ENCODE results near the gene ADM.

Gene ADM

GRCh38 chr11:10274726-10275125, 30.1 kb upstream of the ADM start:
- DNase-seq (ENCODE audit: insufficient read length) (no peak), FAIRE-seq (no peak)
- no peak for TF ChIP-seq POLR2A (IDR thresholded peaks at IDR 0.05; ENCODE audit: low read depth, low read length)
- TF ChIP-seq TAF1 (IDR thresholded peaks at IDR 0.05; ENCODE audit: borderline replicate concordance, low read depth, low read length): no peak
- no peak for TF ChIP-seq POLR2AphosphoS5 (IDR thresholded peaks at IDR 0.05; ENCODE audit: low read depth, low read length)

DNA sequence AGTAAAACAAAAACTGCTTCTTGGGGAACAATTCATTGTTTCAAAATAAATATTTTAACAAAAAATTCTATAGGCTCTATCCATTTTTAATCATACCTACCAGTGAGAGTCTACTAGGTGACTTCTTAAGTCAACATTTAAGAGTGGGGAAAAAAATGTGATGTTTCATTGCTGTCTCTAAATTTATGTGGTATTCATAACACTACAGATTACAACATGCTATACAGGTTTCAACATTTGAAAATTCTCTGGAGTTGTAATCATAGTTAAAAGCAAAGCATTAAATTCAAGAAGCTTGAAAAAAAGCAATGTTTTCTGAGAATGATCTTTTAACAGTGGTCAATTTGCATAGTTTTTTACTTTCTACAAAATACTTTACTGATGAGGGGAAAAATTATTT, 29.2 kb upstream of the ADM start:
- TF ChIP-seq POLR2A (IDR thresholded peaks at IDR 0.05; ENCODE audit: low read depth, low read length) (no peak), TAF1 (IDR thresholded peaks at IDR 0.05; ENCODE audit: borderline replicate concordance, low read depth, low read length) (no peak), POLR2AphosphoS5 (IDR thresholded peaks at IDR 0.05; ENCODE audit: low read depth, low read length) (no peak)
- FAIRE-seq: no peak
- DNase-seq (ENCODE audit: insufficient read length): no peak

DNA sequence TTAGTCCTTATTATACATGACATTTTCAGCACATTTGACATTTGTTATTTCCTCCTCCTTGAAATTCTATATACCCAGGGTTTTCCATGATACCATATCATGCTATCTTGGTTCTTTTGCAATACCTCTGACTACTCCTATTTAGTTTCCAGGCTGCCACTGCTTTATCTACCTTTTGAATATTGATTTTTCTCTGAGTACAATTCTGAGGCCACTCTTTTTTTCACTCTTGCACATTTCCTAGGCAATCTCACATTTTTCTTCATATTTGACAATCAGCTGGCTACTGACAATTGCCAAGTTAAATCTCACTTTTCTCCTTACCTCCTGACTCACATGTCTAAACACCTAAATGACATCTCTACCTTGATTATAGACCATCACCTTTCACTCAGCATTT, 22.8 kb upstream of the ADM start:
- no peak for DNase-seq (ENCODE audit: insufficient read length)
- TF ChIP-seq POLR2AphosphoS5 (IDR thresholded peaks at IDR 0.05; ENCODE audit: low read depth, low read length): no peak
- no peak for TF ChIP-seq POLR2A (IDR thresholded peaks at IDR 0.05; ENCODE audit: low read depth, low read length)
- no peak for TF ChIP-seq TAF1 (IDR thresholded peaks at IDR 0.05; ENCODE audit: borderline replicate concordance, low read depth, low read length)
- FAIRE-seq: no peak

DNA sequence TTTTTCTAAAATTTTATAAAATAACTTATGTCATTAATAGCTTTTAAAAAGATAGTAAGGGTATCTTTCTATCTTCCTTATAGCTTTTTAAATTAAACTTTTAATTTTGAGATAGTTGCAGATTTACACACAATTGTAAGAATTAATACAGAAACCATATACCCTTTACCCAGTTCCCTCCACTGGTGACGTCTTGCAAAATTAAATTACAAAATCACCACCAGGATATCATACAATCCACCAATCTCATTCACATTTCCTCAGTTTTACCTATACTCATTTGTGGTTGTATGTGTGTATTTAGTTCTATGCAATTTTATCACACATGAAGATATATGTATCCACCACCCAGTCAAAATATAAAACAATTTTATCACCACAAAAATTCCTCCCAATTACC, 20.9 kb upstream of the ADM start:
- TF ChIP-seq TAF1 (IDR thresholded peaks at IDR 0.05; ENCODE audit: borderline replicate concordance, low read depth, low read length): no peak
- TF ChIP-seq POLR2AphosphoS5 (IDR thresholded peaks at IDR 0.05; ENCODE audit: low read depth, low read length): no peak
- no peak for TF ChIP-seq POLR2A (IDR thresholded peaks at IDR 0.05; ENCODE audit: low read depth, low read length)
- no peak for FAIRE-seq
- no peak for DNase-seq (ENCODE audit: insufficient read length)

- FAIRE-seq: no peak
- TF ChIP-seq POLR2AphosphoS5 (IDR thresholded peaks at IDR 0.05; ENCODE audit: low read depth, low read length) (no peak), POLR2A (IDR thresholded peaks at IDR 0.05; ENCODE audit: low read depth, low read length) (no peak), TAF1 (IDR thresholded peaks at IDR 0.05; ENCODE audit: borderline replicate concordance, low read depth, low read length) (no peak)
- DNase-seq (ENCODE audit: insufficient read length): no peak
These were observed 19.6 kb upstream of the ADM start for GRCh38 chr11:10285148-10285802.

DNA sequence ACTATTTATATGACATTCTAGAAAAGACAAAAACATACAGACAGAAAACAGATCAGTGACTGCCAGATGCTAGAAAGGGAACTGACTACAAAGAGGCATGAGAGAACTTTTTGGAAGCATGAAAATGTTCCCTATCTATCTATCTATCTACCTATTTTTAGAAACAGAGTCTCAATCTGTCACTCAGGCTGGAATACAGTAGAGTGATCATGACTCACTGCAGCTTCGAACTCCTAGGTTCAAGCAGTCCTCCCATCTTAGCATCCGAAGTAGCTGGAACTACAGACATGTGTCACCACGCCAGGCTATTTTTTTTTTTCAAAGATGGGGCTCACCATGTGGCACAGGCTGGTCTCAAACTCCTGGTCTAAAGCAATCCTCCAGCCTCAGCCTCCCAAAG, 17.7 kb upstream of the ADM start:
- TF ChIP-seq POLR2A (IDR thresholded peaks at IDR 0.05; ENCODE audit: low read depth, low read length): no peak
- no peak for TF ChIP-seq TAF1 (IDR thresholded peaks at IDR 0.05; ENCODE audit: borderline replicate concordance, low read depth, low read length)
- TF ChIP-seq POLR2AphosphoS5 (IDR thresholded peaks at IDR 0.05; ENCODE audit: low read depth, low read length): no peak
- DNase-seq (ENCODE audit: insufficient read length) (no peak), FAIRE-seq (peak; percentile 5)

GRCh38 chr11:10287766-10288715, 16.8 kb upstream of the ADM start:
- FAIRE-seq (no peak), DNase-seq (ENCODE audit: insufficient read length) (no peak)
- TF ChIP-seq POLR2AphosphoS5 (IDR thresholded peaks at IDR 0.05; ENCODE audit: low read depth, low read length) (no peak), POLR2A (IDR thresholded peaks at IDR 0.05; ENCODE audit: low read depth, low read length) (no peak), TAF1 (IDR thresholded peaks at IDR 0.05; ENCODE audit: borderline replicate concordance, low read depth, low read length) (no peak)

DNA sequence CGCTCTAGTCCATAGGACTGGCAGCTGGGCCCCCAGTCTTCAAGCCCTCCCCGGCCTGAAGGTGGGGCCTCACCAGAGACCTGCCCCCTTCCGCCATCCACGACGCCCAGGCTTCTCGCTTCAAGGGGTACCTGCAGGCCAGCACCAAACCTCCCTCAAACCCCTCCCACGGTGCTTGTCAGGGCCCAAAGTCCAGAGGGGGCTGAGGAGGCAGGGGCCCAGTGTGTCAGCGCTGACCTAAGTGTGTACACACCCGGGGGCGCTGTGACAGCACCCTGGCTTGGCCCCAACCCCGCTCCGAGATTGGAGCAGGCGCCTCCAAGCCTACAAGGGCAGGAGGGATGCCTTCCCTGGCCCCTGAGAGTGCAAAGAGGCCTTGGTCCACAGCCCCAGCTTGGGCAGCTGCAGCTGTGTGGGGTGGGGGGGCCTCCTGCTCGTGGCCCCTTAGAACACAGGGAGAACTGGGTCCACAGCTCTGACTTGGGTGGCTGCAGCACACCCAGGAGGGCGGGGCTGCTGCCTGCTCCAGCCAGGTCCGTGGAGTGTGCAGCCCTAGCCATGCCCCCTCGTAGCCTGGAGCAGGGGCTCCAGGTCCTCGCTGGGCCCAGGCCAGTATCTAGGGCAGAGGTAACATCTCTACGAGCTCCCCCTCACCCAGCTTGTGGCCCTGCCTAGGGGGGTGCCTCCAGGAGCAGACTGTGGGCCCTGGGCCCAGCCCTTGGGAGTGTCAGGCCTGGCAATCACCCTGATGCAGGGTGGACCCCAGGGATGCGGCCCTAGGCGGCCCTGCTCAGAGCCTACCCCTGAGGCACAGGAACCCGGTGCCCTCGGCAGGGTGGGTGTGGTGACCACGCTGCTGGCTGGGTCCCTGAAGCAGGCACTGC, 15.8 kb upstream of the ADM start:
- TF ChIP-seq POLR2AphosphoS5 (IDR thresholded peaks at IDR 0.05; ENCODE audit: low read depth, low read length) (no peak), TAF1 (IDR thresholded peaks at IDR 0.05; ENCODE audit: borderline replicate concordance, low read depth, low read length) (no peak), POLR2A (IDR thresholded peaks at IDR 0.05; ENCODE audit: low read depth, low read length) (no peak)
- no peak for FAIRE-seq
- no peak for DNase-seq (ENCODE audit: insufficient read length)

DNA sequence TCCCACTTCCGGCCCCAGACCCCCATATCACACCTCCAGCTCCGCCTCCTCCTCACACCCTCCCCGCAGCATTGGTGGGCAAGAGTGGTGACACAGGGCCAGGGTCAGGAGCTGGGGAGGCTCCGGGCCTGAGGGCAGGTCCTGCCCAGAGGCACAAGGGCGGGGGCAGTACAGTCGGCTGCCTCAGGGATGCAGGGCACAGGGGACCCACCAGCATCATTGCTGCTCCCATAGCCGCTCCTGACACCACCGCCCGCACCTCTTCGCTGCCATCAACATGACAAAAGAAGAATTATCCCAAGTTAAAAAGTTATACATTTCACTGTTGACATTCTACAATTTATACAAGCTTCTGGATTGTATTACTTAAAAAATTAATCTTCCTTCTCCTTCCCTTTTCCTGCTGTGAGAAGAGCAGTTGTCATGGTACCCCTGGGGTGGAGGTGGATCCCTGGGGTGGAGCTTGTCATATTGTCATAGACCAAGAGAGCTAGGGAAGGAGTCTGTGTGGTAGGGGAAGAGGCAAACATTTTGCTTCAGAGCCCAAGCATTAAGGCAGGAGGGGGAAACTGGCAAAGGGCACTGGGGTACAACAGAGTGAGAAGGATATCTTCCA, 15.0 kb upstream of the ADM start:
- DNase-seq (ENCODE audit: insufficient read length): no peak
- no peak for FAIRE-seq
- TF ChIP-seq POLR2A (IDR thresholded peaks at IDR 0.05; ENCODE audit: low read depth, low read length): no peak
- TF ChIP-seq TAF1 (IDR thresholded peaks at IDR 0.05; ENCODE audit: borderline replicate concordance, low read depth, low read length): no peak
- TF ChIP-seq POLR2AphosphoS5 (IDR thresholded peaks at IDR 0.05; ENCODE audit: low read depth, low read length): no peak

DNA sequence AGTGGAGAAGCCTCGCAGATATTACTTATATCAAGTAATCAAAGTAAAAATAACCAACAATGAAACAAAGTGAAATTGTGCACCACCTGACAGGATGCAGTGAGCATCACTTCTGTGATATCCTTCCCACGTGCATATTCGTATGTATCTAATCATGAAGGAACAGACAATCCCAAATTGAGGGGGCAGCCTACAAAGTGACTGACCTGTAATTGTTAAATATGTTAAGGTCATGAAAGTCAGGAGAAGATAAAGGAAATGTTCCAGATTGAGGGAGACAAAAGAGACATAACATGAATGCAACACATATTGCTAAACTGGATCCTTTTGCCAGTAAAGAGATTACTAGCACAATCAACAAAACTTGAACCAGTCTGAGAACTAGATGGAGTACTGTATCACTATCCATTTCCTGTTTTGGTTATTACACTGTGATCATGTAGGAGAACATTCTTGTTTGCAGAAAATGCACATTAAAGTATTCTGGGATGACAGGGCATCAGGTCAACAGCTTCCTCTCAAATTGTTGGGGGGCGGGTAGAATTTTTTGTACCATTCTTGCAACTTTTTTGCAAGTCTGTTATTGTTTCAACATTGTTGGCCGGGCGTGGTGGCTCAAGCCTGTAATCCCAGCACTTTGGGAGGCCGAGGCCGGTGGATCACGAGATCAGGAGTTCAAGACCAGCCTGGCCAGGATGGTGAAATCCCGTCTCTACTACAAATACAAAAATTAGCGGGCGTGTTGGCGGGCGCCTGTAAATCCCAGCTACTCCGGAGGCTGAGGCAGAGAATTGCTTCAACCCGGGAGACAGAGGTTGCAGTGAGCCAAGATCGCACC, 12.9 kb upstream of the ADM start:
- no peak for DNase-seq (ENCODE audit: insufficient read length)

More for the DNA sequence above, 12.9 kb upstream of the ADM start:
- no peak for TF ChIP-seq POLR2AphosphoS5 (IDR thresholded peaks at IDR 0.05; ENCODE audit: low read depth, low read length)
- TF ChIP-seq POLR2A (IDR thresholded peaks at IDR 0.05; ENCODE audit: low read depth, low read length): no peak
- no peak for TF ChIP-seq TAF1 (IDR thresholded peaks at IDR 0.05; ENCODE audit: borderline replicate concordance, low read depth, low read length)
- FAIRE-seq: peak; percentile 54

Measured in GM12892 (cell line).